Neuronal stem cell (in vitro differentiated cells): Measurements from ENCODE around the gene RCAN1.

ENCODE experiments used
- DNase-seq: peaks from one replicate; pipeline ENCODE4 v3.0.0-alpha.2; 2013; ENCODE audit warnings: low spot score
- H2AFZ ChIP-seq: one replicate; pipeline ENCODE4 v1.6.1; 2013; ENCODE audit warnings: mild to moderate bottlenecking, low read length, inconsistent platforms
- H2AK5ac ChIP-seq: 2 replicates; pipeline ENCODE4 v1.6.1; 2013; ENCODE audit warnings: low read depth, mild to moderate bottlenecking, inconsistent platforms, low read length, moderate library complexity, mixed read lengths
- H2BK120ac ChIP-seq: 2 replicates; pipeline ENCODE4 v1.6.1; 2013; ENCODE audit warnings: low read depth, mild to moderate bottlenecking, inconsistent platforms, low read length, moderate library complexity, mixed read lengths
- H2BK12ac ChIP-seq: one replicate; pipeline ENCODE4 v1.6.1; 2013; ENCODE audit warnings: low read length, inconsistent platforms
- H2BK15ac ChIP-seq: 2 replicates; pipeline ENCODE4 v1.6.1; 2013; ENCODE audit warnings: mild to moderate bottlenecking, low read length, inconsistent platforms, mixed read lengths
- H2BK5ac ChIP-seq: one replicate; pipeline ENCODE4 v1.6.1; 2013; ENCODE audit warnings: inconsistent platforms, mild to moderate bottlenecking, low read length, moderate library complexity
- H3K14ac ChIP-seq: one replicate; pipeline ENCODE4 v1.6.1; 2013; ENCODE audit warnings: low read length, inconsistent platforms
- H3K18ac ChIP-seq: 2 replicates; pipeline ENCODE4 v1.6.1; 2013; ENCODE audit warnings: low read length, inconsistent platforms
- H3K23ac ChIP-seq: 2 replicates; pipeline ENCODE4 v1.6.1; 2013; ENCODE audit warnings: low read depth, mild to moderate bottlenecking, mixed read lengths, low read length, inconsistent platforms; ENCODE audit not compliant: poor library complexity
- H3K27ac ChIP-seq: replicated peaks from 3 replicates; pipeline ENCODE4 v1.5.1; 2013; ENCODE audit warnings: low read length, inconsistent platforms
- H3K27me3 ChIP-seq, 3 experiments: 2 replicates each; pipeline ENCODE4 v1.6.1; 2013; ENCODE audit warnings: low read length in 3 of 3, mild to moderate bottlenecking in 2 of 3, inconsistent platforms in 1 of 3, low read depth in 1 of 3, mixed read lengths in 1 of 3, moderate library complexity in 1 of 3; ENCODE audit not compliant: control insufficient read depth in 3 of 3, insufficient read depth in 3 of 3
- H3K36me3 ChIP-seq, 2 donors: replicated peaks in 1 of 2; 2 replicates each; pipeline ENCODE4 v1.6.1; 2013; ENCODE audit warnings: low read length in 2 of 2; ENCODE audit not compliant: control insufficient read depth in 2 of 2, insufficient read depth in 2 of 2
- H3K4ac ChIP-seq: 2 replicates; pipeline ENCODE4 v1.6.1; 2013; ENCODE audit warnings: inconsistent platforms, mild to moderate bottlenecking, low read length, moderate library complexity
- H3K4me1 ChIP-seq, 2 donors: 1 replicate in 1 of 2; 2 replicates in 1 of 2; pipeline ENCODE4 v1.6.1; 2013; ENCODE audit warnings: low read length in 2 of 2, low read depth in 1 of 2; ENCODE audit not compliant: control insufficient read depth in 2 of 2, insufficient read depth in 1 of 2
- H3K4me2 ChIP-seq: one replicate; pipeline ENCODE4 v1.6.1; 2013; ENCODE audit warnings: mild to moderate bottlenecking, low read length, inconsistent platforms; ENCODE audit not compliant: insufficient read depth, poor library complexity, severe bottlenecking
- H3K4me3 ChIP-seq, 2 donors: 2 replicates each; pipeline ENCODE4 v1.5.1; 2013; ENCODE audit warnings: low read length in 2 of 2, mild to moderate bottlenecking in 2 of 2, inconsistent platforms in 1 of 2, moderate library complexity in 1 of 2
- H3K79me1 ChIP-seq: one replicate; pipeline ENCODE4 v1.6.1; 2013; ENCODE audit warnings: low read depth, mild to moderate bottlenecking, inconsistent platforms, low read length, moderate library complexity
- H3K9ac ChIP-seq: one replicate; pipeline ENCODE4 v1.6.1; 2013; ENCODE audit warnings: mild to moderate bottlenecking, low read depth, low read length, inconsistent platforms; ENCODE audit not compliant: poor library complexity
- H3K9me3 ChIP-seq, 2 donors: replicated peaks in 1 of 2; 2 replicates each; pipeline versions ENCODE3 to v1.6.1; 2013; ENCODE audit warnings: low read length in 2 of 2, mild to moderate bottlenecking in 2 of 2, inconsistent platforms in 1 of 2, low read depth in 1 of 2, mixed read lengths in 1 of 2, moderate library complexity in 1 of 2; ENCODE audit not compliant: control insufficient read depth in 2 of 2, insufficient read depth in 1 of 2
- H4K8ac ChIP-seq: one replicate; pipeline ENCODE4 v1.6.1; 2013; ENCODE audit warnings: low read depth, mild to moderate bottlenecking, inconsistent platforms, low read length, moderate library complexity
- H4K91ac ChIP-seq: one replicate; pipeline ENCODE4 v1.6.1; 2013; ENCODE audit warnings: low read length, low read depth, mild to moderate bottlenecking, inconsistent platforms; ENCODE audit not compliant: poor library complexity
- WGBS, 2 donors: extraction: QIAGEN DNeasy Blood & Tissue Kit; methylation state at CpG; one replicate each; pipeline ENCODE4 v1.1.7; 2013; ENCODE audit warnings: missing lambda C conversion rate in 2 of 2, mixed read lengths in 1 of 2; ENCODE audit not compliant: insufficient read length in 2 of 2, insufficient replicate concordance in 1 of 2; ENCODE audit errors: extremely low coverage in 2 of 2; 5-methylcytosine and 5-hydroxymethylcytosine counted together

RCAN1 gene

DNA sequence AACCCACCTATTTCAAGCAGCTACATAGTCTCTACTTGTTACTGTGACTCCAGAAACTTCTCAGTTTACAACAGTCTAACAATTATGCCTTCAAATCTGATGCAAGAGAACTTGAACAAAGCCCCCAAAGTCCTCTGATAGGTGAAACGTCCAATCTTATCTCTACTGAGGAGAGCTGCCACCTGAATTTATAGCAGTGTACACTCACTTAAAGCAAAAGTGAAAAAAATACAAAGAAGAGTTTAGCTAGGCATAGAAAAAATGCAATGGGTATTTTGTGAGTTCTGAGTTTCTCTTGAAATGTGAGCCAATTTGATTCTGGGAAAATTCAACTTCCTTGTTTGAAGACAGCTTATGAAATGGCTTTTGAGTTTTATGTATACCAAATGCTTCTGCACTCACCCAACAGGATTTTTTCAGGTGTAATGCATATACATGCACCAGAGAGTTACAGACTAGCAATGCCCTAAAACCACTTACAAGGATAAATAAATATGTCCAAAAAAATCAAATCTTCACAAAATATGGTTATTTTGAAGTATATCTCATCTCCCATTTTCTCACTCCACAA, 36.0 kb upstream of the RCAN1 start:
- Histone ChIP-seq H4K91ac (no peak overlapping the region), H2AK5ac (no peak overlapping the region), H3K4ac (no peak overlapping the region), H4K8ac (no peak overlapping the region), H3K27ac (no peak overlapping the region), H2BK5ac (no peak overlapping the region), H3K79me1 (no peaks in the 10 kb centered on the region), H3K36me3 (no peaks in the 10 kb centered on the region), H3K9ac (no peak overlapping the region), H3K27me3 (no peaks in the 10 kb centered on the region), H2BK12ac (no peak overlapping the region), H3K18ac (no peak overlapping the region), H3K9me3 (peaks cover 0 to 2% of the 10 kb centered on the region in 2 donors), H3K4me3 (no peak overlapping the region), H2AFZ (no peak overlapping the region), H2BK120ac (no peak overlapping the region), H3K23ac (no peak overlapping the region), H3K4me2 (no peak overlapping the region), H2BK15ac (no peak overlapping the region), H3K4me1 (peaks cover 0 to 3% of the 10 kb centered on the region in 2 donors), H3K14ac (no peak overlapping the region)
- no peak for DNase-seq
- no CpG with 5 or more reads among the region's 1 CpG for WGBS, 2 donors

DNA sequence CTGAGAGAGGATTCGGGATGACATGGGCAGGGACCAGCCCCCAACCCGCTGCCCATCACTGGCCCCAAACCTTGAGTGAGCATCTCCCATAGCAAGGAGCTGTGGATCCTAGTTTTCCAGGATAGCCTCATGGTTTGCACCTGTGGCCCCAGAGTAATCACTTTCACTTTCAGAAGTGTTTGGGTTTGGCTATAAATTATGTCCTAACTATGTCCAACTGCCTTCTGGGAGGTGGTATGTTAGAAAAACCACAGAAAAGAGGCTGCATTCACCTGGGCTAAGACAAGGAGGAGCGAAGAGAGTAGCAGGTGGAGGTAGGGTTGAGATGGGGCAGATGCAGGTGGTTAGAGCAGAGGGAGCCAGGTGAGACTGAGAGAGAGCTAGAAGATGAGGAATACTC, 34.5 kb upstream of the RCAN1 start:
- WGBS, 2 donors, result no CpG with 5 or more reads among the region's 3 CpGs
- Histone ChIP-seq H3K9ac (no peak overlapping the region), H3K18ac (no peak overlapping the region), H3K27ac (no peak overlapping the region), H2BK15ac (no peak overlapping the region), H3K4me2 (no peak overlapping the region), H2BK12ac (no peak overlapping the region), H3K9me3 (peaks cover 0 to 2% of the 10 kb centered on the region in 2 donors), H4K91ac (no peak overlapping the region), H3K79me1 (no peaks in the 10 kb centered on the region), H3K27me3 (no peaks in the 10 kb centered on the region), H2AFZ (no peak overlapping the region), H2BK5ac (no peak overlapping the region), H3K14ac (no peak overlapping the region), H3K4me1 (peaks cover 0 to 3% of the 10 kb centered on the region in 2 donors), H3K4ac (no peak overlapping the region), H3K23ac (no peak overlapping the region), H3K36me3 (no peaks in the 10 kb centered on the region), H3K4me3 (no peak overlapping the region), H2BK120ac (no peak overlapping the region), H2AK5ac (no peak overlapping the region), H4K8ac (no peak overlapping the region)
- no peak for DNase-seq

DNA sequence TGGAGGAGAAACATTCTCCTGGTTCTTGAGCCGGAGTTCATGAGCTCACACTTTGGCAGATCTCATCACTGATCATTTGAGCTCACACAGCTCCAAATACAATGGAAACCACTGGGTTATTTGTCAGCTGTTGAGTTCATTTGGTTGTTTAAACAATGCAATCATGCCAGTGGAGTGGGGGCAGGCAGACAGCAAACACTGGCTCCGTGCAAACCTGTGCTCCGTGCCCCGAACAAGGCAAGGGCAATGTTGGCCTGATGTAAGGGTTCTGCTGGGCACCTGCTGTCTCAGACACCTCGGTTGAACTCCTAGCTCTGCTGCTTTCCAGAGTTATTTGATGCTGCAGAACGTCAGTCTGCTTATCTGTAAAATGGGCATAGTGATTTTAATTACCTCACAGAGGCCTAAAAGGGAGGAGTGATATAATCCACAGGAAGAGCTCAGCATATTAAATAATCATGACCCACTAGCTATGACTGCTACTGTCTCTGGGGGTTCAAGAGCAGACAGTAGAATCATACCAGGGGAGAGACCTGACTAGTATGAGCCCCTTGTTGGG, 33.9 kb upstream of the RCAN1 start:
- Histone ChIP-seq H2BK15ac (no peak overlapping the region), H4K91ac (no peak overlapping the region), H3K36me3 (no peaks in the 10 kb centered on the region), H3K4ac (no peak overlapping the region), H3K23ac (no peak overlapping the region), H3K4me1 (peaks cover 0 to 3% of the 10 kb centered on the region in 2 donors), H2BK5ac (no peak overlapping the region), H2BK12ac (no peak overlapping the region), H3K27ac (no peak overlapping the region), H3K9me3 (peaks cover 0 to 1% of the 10 kb centered on the region in 2 donors), H2AK5ac (no peak overlapping the region), H3K14ac (no peak overlapping the region), H3K18ac (no peak overlapping the region), H3K27me3 (no peaks in the 10 kb centered on the region), H2AFZ (no peak overlapping the region), H2BK120ac (no peak overlapping the region), H4K8ac (no peak overlapping the region), H3K79me1 (no peaks in the 10 kb centered on the region), H3K4me2 (no peak overlapping the region), H3K9ac (no peak overlapping the region), H3K4me3 (no peak overlapping the region)
- WGBS, 2 donors, result no CpG with 5 or more reads among the region's 6 CpGs
- DNase-seq, result no peak

DNA sequence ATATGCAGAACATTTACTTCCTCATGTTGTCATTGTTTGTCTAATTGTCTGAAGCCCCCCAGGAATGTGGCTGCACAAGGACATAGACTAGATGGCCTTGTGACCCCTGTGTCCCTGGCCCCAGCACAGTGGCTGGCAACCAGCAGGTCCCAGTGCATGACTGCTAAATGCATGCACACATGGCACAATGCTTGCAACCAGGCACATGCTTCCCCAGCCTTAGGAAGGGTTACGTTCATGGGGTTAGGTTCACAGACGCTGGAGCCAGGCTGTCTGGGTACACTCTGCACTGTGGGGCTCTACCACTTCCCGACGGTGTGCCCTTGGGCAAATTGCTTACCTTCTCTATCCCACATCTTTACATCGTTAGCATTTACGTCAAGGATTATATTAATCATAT, 32.6 kb upstream of the RCAN1 start:
- H2BK5ac ChIP-seq, result no peak overlapping the region
- H3K36me3 ChIP-seq, result no peaks in the 10 kb centered on the region
- H3K4me3 ChIP-seq, result peak overlapping the region in 1 of 2 donors; percentile 39
- H3K14ac ChIP-seq, result no peak overlapping the region
- no peaks in the 10 kb centered on the region for H3K79me1 ChIP-seq
- no peak overlapping the region for H2BK12ac ChIP-seq
- no peak overlapping the region for H3K27ac ChIP-seq
- no peak overlapping the region for H2BK120ac ChIP-seq
- H3K4ac ChIP-seq, result no peak overlapping the region
- WGBS, 2 donors, result no CpG with 5 or more reads among the region's 6 CpGs
- H3K27me3 ChIP-seq, result no peaks in the 10 kb centered on the region
- H3K4me2 ChIP-seq, result no peak overlapping the region
- no peak overlapping the region for H2AK5ac ChIP-seq
- peaks cover 0 to 3% of the 10 kb centered on the region in 2 donors for H3K4me1 ChIP-seq
- H2AFZ ChIP-seq, result no peak overlapping the region
- DNase-seq, result no peak
- H4K91ac ChIP-seq, result no peak overlapping the region
- no peak overlapping the region for H3K18ac ChIP-seq
- H4K8ac ChIP-seq, result no peak overlapping the region
- H3K23ac ChIP-seq, result no peak overlapping the region
- no peaks in the 10 kb centered on the region for H3K9me3 ChIP-seq
- no peak overlapping the region for H2BK15ac ChIP-seq
- H3K9ac ChIP-seq, result no peak overlapping the region
